KMS-11 (cell line): Measurements from ENCODE around the gene NT5DC4.

Experiments
- H2AFZ ChIP-seq: fragments of 200-600 bp; sonication (generic); 2 replicates; pipeline ENCODE4 v1.6.1; 2016; ENCODE audit warnings: antibody characterized with exemption, mixed run types, low read depth
- H3K27ac ChIP-seq: fragments of 200-600 bp; sonication (generic); 2 replicates; pipeline ENCODE4 v1.6.1; 2016; ENCODE audit warnings: mild to moderate bottlenecking, mixed run types
- H3K27me3 ChIP-seq: fragments of 200-600 bp; sonication (generic); 2 replicates; pipeline ENCODE4 v1.6.1; 2017; ENCODE audit warnings: mild to moderate bottlenecking, low read depth, mixed run types, moderate library complexity; ENCODE audit not compliant: insufficient read depth
- H3K36me3 ChIP-seq: fragments of 200-600 bp; sonication (generic); 2 replicates; pipeline ENCODE4 v1.6.1; 2017; ENCODE audit warnings: mild to moderate bottlenecking, mixed run types; ENCODE audit not compliant: insufficient read depth
- H3K4me1 ChIP-seq: fragments of 200-600 bp; sonication (generic); 2 replicates; pipeline ENCODE4 v1.6.1; 2016; ENCODE audit warnings: mild to moderate bottlenecking, low read depth, mixed run types; ENCODE audit not compliant: poor library complexity, severe bottlenecking
- H3K4me2 ChIP-seq: fragments of 200-600 bp; sonication (generic); 2 replicates; pipeline ENCODE4 v1.7.0; 2016; ENCODE audit warnings: mild to moderate bottlenecking, mixed run types
- H3K4me3 ChIP-seq: fragments of 200-600 bp; sonication (generic); IDR thresholded peaks from 2 replicates; pipeline ENCODE4 v1.6.1; 2017; ENCODE audit warnings: low read depth, low read length, mixed read lengths; ENCODE audit not compliant: insufficient read depth
- H3K79me2 ChIP-seq: fragments of 200-600 bp; sonication (generic); 2 replicates; pipeline ENCODE4 v1.6.1; 2016; ENCODE audit warnings: low read depth, mixed run types; ENCODE audit not compliant: insufficient read depth
- H3K9ac ChIP-seq: fragments of 200-600 bp; sonication (generic); 2 replicates; pipeline ENCODE4 v1.6.1; 2016; ENCODE audit warnings: mild to moderate bottlenecking, mixed run types
- H4K20me1 ChIP-seq: fragments of 200-600 bp; sonication (generic); 2 replicates; pipeline ENCODE4 v1.6.1; 2016; ENCODE audit warnings: mild to moderate bottlenecking, mixed run types; ENCODE audit not compliant: insufficient read depth
- CTCF ChIP-seq: fragments of 200-600 bp; sonication (generic); conservative IDR thresholded peaks from 2 replicates; pipeline ENCODE4 v1.6.1; 2017; ENCODE audit warnings: low read depth, mild to moderate bottlenecking, antibody characterized with exemption, low read length, moderate library complexity, mixed read lengths

NT5DC4 gene

GRCh38 chr2:112708968-112709367, 11.9 kb upstream of the NT5DC4 start:
- Histone ChIP-seq H4K20me1 (no peaks in the 10 kb centered on the region), H3K27ac (no peak overlapping the region), H3K4me3 (no peak overlapping the region), H3K4me2 (no peak overlapping the region), H2AFZ (no peak overlapping the region), H3K36me3 (no peaks in the 10 kb centered on the region), H3K9ac (no peak overlapping the region), H3K79me2 (no peaks in the 10 kb centered on the region), H3K4me1 (no peaks in the 10 kb centered on the region), H3K27me3 (no peaks in the 10 kb centered on the region)
- TF ChIP-seq CTCF: no peak

- Histone ChIP-seq H3K79me2 (no peaks in the 10 kb centered on the region), H3K27ac (no peak overlapping the region), H3K9ac (no peak overlapping the region), H3K4me3 (no peak overlapping the region), H3K36me3 (no peaks in the 10 kb centered on the region), H4K20me1 (no peaks in the 10 kb centered on the region), H2AFZ (no peak overlapping the region), H3K27me3 (no peaks in the 10 kb centered on the region), H3K4me2 (no peak overlapping the region), H3K4me1 (no peaks in the 10 kb centered on the region)
- no peak for TF ChIP-seq CTCF
Measured at GRCh38 chr2:112709703-112710102, 11.1 kb upstream of the NT5DC4 start.

- Histone ChIP-seq H3K36me3 (no peaks in the 10 kb centered on the region), H3K79me2 (no peaks in the 10 kb centered on the region), H3K27me3 (no peaks in the 10 kb centered on the region), H3K27ac (no peak overlapping the region), H3K9ac (no peak overlapping the region), H3K4me3 (no peak overlapping the region), H3K4me2 (no peak overlapping the region), H2AFZ (no peak overlapping the region), H3K4me1 (no peaks in the 10 kb centered on the region), H4K20me1 (no peaks in the 10 kb centered on the region)
- TF ChIP-seq CTCF: no peak
Measured at GRCh38 chr2:112710956-112711750, 9.7 kb upstream of the NT5DC4 start.

- H2AFZ ChIP-seq: no peak overlapping the region
- H3K9ac ChIP-seq: no peak overlapping the region
- H3K79me2 ChIP-seq: no peaks in the 10 kb centered on the region
- H3K36me3 ChIP-seq: no peaks in the 10 kb centered on the region
- H4K20me1 ChIP-seq: no peaks in the 10 kb centered on the region
- TF ChIP-seq CTCF: no peak
- no peak overlapping the region for H3K4me3 ChIP-seq
- no peaks in the 10 kb centered on the region for H3K4me1 ChIP-seq
- no peaks in the 10 kb centered on the region for H3K27me3 ChIP-seq
- H3K4me2 ChIP-seq: no peak overlapping the region
- no peak overlapping the region for H3K27ac ChIP-seq
Measured at GRCh38 chr2:112712465-112712864, 8.4 kb upstream of the NT5DC4 start.
